Stimulated activated CD8-positive, alpha-beta memory T cell treated with anti-CD3 and anti-CD28 coated beads, Interleukin-15, amount 100 ng/mL, for 48 hours (primary cell): Measurements from ENCODE around the gene MFF.
A peak's percentile ranks its signal among the peaks of the same experiment; 100 is the strongest.
"Not testable (repeated sequence)": the region's sequence is repeated elsewhere in the genome, so short reads cannot be mapped to it uniquely, and the experiment has no call there.

ENCODE experiments used
- DNase-seq, 2 donors: peaks; one replicate each; pipeline ENCODE4 v3.0.0-alpha.2; 2020; ENCODE audit warnings: low read depth in 2 of 2

MFF gene

GRCh38 chr2:227335713-227336112 is 10.7 kb downstream of the MFF start:
- no peak for DNase-seq

GRCh38 chr2:227337442-227337841 is 12.4 kb downstream of the MFF start:
- no peak for DNase-seq

GRCh38 chr2:227339098-227339599 is 14.1 kb downstream of the MFF start:
- DNase-seq: no peak

GRCh38 chr2:227340106-227340505 is 15.1 kb downstream of the MFF start:
- no peak for DNase-seq

- DNase-seq: no peak
Measured at GRCh38 chr2:227341553-227341952, 16.5 kb downstream of the MFF start.

- DNase-seq: no peak
Measured at GRCh38 chr2:227344231-227344630, 19.2 kb downstream of the MFF start.

GRCh38 chr2:227347117-227347516 is 22.1 kb downstream of the MFF start:
- DNase-seq: no peak

- no peak for DNase-seq
Measured at GRCh38 chr2:227348324-227348723, 23.3 kb downstream of the MFF start.

GRCh38 chr2:227349989-227350612 is 25.1 kb downstream of the MFF start:
- DNase-seq: no peak

- no peak for DNase-seq
Measured at GRCh38 chr2:227351639-227352038, 26.6 kb downstream of the MFF start.

GRCh38 chr2:227360351-227360750 is 35.3 kb downstream of the MFF start:
- no peak for DNase-seq

GRCh38 chr2:227363756-227364155 is 38.7 kb downstream of the MFF start:
- DNase-seq: no peak

- not testable (repeated sequence) for DNase-seq
Measured at GRCh38 chr2:227364585-227365263, 39.7 kb downstream of the MFF start.

- DNase-seq: no peak
Measured at GRCh38 chr2:227365833-227366232, 40.8 kb downstream of the MFF start.

GRCh38 chr2:227366769-227367426 is 41.8 kb downstream of the MFF start:
- DNase-seq: no peak

GRCh38 chr2:227367427-227367795 is 42.4 kb downstream of the MFF start:
- DNase-seq: no peak

GRCh38 chr2:227368574-227368973 is 43.5 kb downstream of the MFF start:
- no peak for DNase-seq

GRCh38 chr2:227370092-227370491 is 45.0 kb downstream of the MFF start:
- DNase-seq: no peak

- DNase-seq: no peak
Measured at GRCh38 chr2:227370791-227371312, 45.8 kb downstream of the MFF start.

- no peak for DNase-seq
Measured at GRCh38 chr2:227373389-227373788, 48.3 kb downstream of the MFF start.

GRCh38 chr2:227374158-227374557 is 49.1 kb downstream of the MFF start:
- peak; percentile 11 to 26 for DNase-seq

GRCh38 chr2:227376656-227377396 is 51.8 kb downstream of the MFF start:
- DNase-seq: no peak
